WI38 (cell line): ENCODE measurements around the gene CTNND1.

Experiments
- H3K4me3 ChIP-seq: 2 replicates; pipeline ENCODE4 v1.5.1; 2011; ENCODE audit warnings: low read depth, mild to moderate bottlenecking, control low read depth, low read length
- CTCF ChIP-seq: IDR thresholded peaks from 2 replicates; pipeline ENCODE4 v1.5.1; 2012; ENCODE audit warnings: low read depth, mild to moderate bottlenecking, control low read depth, low read length

CTNND1 gene

GRCh38 chr11:57802411-57802810, 40.8 kb downstream of the CTNND1 start:
- H3K4me3 ChIP-seq: no peak overlapping the region

GRCh38 chr11:57804466-57804865, 42.9 kb downstream of the CTNND1 start:
- TF ChIP-seq CTCF: no peak
- no peak overlapping the region for H3K4me3 ChIP-seq

More at GRCh38 chr11:57802411-57802810, 40.8 kb downstream of the CTNND1 start:
- no peak for TF ChIP-seq CTCF

- no peak for TF ChIP-seq CTCF
- no peak overlapping the region for H3K4me3 ChIP-seq
Observed at GRCh38 chr11:57805780-57806179, 44.2 kb downstream of the CTNND1 start.

- TF ChIP-seq CTCF: no peak
- no peak overlapping the region for H3K4me3 ChIP-seq
Observed at GRCh38 chr11:57812634-57813033, 51.0 kb downstream of the CTNND1 start.

- no peak for TF ChIP-seq CTCF
- H3K4me3 ChIP-seq: no peak overlapping the region
Observed at GRCh38 chr11:57815476-57815875, 53.9 kb downstream of the CTNND1 start.

- no peak for TF ChIP-seq CTCF
Observed at GRCh38 chr11:57815877-57816276, 54.3 kb downstream of the CTNND1 start.

GRCh38 chr11:57818812-57819211, 57.2 kb downstream of the CTNND1 start:
- H3K4me3 ChIP-seq: no peak overlapping the region
- no peak for TF ChIP-seq CTCF

More at GRCh38 chr11:57815877-57816276, 54.3 kb downstream of the CTNND1 start:
- no peak overlapping the region for H3K4me3 ChIP-seq
